Activated naive CD8-positive, alpha-beta T cell treated with anti-CD3 and anti-CD28 coated beads, Interleukin-2, amount 50 U/mL, for 16 hours (primary cell): ENCODE data around the gene RAB39B.

ENCODE experiments used
- DNase-seq: peaks from one replicate; pipeline ENCODE4 v3.0.0-alpha.2; 2020; ENCODE audit warnings: low read depth, low spot score

RAB39B gene

DNA sequence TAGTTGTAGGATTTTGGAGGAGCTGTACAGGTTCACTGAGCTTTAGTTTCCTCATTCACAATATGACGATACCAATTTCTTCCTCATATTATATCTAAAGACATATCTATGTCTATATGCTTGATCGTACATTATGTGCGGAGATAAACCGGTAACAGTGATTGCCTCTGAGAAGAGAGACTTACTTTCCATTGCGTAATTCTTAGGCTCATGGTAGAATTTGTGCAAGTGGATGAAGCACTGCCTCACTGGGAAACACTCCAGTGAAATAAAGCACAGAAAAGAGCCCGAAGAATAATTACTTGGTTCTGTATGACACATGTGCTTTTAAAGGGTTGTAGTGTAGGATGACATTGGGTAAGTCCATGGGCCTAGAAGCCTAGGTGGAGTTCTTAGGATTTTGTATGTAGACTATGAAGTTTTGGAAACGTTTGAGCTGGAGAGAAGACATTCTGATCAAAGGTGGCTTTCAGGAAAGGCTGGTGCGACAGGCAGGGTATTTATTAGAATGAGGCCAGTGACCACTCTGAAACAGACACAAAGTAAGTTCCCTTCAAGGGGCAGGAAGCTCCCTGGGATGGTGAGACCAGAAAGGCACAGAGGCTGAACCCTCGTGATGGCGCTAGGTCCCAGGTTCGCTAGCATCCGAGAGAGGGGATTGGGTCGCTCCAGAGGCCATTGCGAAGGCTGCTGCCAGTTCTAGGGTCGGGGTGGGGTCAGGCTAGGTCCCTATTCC lies 48.7 kb downstream of the RAB39B start:
- no peak for DNase-seq

DNA sequence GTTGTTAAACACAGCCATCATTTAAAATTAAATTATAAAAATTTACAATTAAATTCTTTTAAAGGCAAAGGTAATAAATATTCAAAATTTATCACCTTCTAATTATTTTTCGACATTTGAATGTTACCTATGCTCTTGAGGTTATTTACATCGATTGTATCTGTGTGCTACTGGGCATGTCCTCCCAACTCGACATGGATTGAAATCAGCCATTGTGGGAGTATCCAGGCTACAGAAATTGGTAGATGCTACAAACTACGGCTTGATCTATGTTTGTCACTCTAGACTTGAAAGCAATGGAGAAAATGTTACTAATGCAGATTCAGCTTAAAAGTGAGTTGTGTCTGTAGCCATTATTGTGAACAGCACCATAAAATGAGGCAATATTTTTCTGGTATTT lies 50.6 kb downstream of the RAB39B start:
- no peak for DNase-seq

DNA sequence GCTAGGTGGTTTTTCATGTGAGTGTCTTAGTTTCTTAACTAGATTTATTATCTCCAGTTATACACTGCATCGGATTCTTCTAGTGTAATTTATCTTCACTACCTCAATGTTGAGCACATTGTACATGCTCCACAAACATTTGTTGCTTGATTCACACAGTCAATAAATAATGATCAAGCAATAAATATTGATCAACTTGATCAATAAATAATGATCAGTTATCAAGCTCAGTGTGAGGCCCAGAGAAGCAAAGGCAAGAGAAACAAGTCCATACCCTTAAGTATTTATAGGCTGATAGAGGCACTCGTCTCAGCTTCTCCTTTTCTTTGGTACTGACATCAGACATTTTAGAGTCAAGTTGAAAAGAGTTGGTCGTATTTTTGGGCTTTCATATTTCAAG lies 53.1 kb downstream of the RAB39B start:
- DNase-seq = no peak
